ENCODE data around the gene SUGCT.

Gene SUGCT

DNA sequence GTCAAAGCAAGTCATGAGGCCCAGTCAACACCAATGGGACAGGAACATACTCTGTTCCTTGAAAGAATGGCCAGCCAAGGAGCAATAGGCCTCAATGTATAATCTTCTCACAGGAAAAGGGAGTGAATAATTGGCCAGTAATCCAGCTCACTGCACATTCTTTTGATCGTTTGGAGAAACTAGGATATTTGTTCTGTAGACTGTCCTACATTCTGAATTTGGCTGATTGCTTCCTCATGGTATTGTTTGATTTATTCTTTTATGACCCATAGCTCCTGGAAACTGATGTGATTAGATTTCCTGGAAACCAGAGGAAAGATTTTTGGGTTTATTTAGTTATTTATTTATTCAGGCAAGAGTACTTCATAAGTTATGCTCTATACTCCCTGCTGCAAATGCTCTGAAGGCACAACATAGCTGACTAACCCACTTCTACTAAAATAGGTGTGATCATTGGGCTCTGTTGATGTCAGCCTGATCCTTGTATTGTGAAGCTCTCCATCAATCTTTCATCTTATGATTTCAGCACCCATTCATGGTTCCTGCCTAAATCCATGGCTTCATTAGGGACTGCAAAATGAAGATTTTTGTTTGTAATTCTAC, 745.2 kb downstream of the SUGCT start:
- TF ChIP-seq, protein P1, sequence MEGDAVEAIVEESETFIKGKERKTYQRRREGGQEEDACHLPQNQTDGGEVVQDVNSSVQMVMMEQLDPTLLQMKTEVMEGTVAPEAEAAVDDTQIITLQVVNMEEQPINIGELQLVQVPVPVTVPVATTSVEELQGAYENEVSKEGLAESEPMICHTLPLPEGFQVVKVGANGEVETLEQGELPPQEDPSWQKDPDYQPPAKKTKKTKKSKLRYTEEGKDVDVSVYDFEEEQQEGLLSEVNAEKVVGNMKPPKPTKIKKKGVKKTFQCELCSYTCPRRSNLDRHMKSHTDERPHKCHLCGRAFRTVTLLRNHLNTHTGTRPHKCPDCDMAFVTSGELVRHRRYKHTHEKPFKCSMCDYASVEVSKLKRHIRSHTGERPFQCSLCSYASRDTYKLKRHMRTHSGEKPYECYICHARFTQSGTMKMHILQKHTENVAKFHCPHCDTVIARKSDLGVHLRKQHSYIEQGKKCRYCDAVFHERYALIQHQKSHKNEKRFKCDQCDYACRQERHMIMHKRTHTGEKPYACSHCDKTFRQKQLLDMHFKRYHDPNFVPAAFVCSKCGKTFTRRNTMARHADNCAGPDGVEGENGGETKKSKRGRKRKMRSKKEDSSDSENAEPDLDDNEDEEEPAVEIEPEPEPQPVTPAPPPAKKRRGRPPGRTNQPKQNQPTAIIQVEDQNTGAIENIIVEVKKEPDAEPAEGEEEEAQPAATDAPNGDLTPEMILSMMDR (IDR thresholded peaks at IDR 0.05; ENCODE audit: extremely low read depth, insufficient read depth, missing control alignments) = no peak
- no peak for DNase-seq (ENCODE audit: low spot score)
- in situ Hi-C loops (cut with MboI; ENCODE audit: low pct_unique_long_range_greater_than_20kb, low sequenced_read_pairs, unreplicated experiment) = no loop called here

DNA sequence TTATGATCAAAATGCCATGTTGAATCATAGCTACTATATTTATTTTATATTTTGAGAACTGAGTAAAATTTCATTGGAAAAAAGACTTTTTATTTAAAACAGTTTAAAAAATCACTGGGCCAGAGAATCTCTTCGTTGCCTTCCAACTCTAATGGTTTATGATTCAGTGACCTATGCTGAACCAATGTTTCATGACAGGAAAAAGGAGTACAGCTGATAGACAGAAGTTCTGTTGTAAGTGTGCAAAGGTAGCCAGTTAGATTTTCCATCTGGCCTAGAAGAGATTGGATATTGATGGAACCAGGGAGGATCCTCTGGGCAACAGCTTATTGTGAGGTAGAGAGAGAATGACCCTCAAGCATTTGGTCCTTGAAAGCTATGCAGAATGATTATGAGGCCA, 745.8 kb downstream of the SUGCT start:
- DNase-seq (ENCODE audit: low spot score) = no peak
- in situ Hi-C loops (cut with MboI; ENCODE audit: low pct_unique_long_range_greater_than_20kb, low sequenced_read_pairs, unreplicated experiment) = no loop called here
- TF ChIP-seq, protein P1 (IDR thresholded peaks at IDR 0.05; ENCODE audit: extremely low read depth, insufficient read depth, missing control alignments) = no peak

DNA sequence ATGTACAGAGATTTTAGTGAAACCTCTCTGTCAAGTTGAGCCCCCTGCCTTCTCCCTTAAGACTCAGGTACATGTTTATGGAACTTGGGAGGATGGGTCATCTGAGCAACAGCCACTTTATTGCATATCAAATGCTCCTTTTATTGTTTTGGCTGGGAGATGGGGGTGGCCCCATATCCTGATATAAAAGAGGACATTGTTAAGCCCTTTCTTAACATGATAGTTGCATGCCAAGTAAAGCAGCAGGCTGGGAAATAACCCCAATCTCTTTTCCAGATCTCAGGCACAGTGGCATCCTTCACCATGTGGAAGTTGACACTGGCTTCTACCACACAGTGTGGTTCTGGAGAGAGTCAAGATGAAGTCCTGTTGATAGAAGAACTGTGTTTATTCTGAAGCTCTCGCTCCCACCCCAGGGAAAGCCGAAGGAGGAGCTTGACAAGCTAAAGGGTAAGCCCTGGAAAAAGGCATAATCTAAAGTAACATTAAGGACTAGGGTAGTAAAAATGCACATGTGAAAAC, 746.7 kb downstream of the SUGCT start:
- in situ Hi-C loops (cut with MboI; ENCODE audit: low pct_unique_long_range_greater_than_20kb, low sequenced_read_pairs, unreplicated experiment) = no loop called here
- TF ChIP-seq, protein P1 (IDR thresholded peaks at IDR 0.05; ENCODE audit: extremely low read depth, insufficient read depth, missing control alignments) = no peak
- no peak for DNase-seq (ENCODE audit: low spot score)

DNA sequence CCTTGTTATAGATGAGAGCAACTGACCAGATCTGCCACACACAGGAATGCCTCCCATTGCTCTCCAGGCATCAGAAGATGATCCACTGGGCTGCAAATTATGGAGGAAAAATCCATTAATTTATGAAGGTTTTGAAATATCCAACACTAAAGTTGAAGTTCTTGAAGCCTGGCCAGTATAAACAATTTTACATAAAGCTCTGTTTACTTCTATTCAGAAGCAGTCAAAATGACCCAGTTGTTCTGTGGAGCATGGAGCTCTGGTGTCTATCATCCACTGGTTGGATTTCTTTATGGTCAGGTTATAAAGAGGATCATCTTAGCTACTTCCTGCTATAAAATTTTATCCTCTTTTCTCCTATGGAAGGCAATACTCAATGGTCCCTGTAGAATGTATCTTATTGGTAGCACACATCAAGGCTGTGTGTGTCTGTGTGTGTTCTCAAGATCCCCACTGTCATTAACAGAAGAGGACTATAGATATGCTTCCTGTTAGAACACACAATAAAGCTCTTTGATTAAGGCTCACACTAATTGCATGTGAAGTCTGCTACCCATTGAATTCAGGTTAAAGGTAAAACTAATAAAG, 747.4 kb downstream of the SUGCT start:
- TF ChIP-seq, protein P1 (IDR thresholded peaks at IDR 0.05; ENCODE audit: extremely low read depth, insufficient read depth, missing control alignments) = no peak
- no peak for DNase-seq (ENCODE audit: low spot score)
- in situ Hi-C loops (cut with MboI; ENCODE audit: low pct_unique_long_range_greater_than_20kb, low sequenced_read_pairs, unreplicated experiment) = no loop called here

DNA sequence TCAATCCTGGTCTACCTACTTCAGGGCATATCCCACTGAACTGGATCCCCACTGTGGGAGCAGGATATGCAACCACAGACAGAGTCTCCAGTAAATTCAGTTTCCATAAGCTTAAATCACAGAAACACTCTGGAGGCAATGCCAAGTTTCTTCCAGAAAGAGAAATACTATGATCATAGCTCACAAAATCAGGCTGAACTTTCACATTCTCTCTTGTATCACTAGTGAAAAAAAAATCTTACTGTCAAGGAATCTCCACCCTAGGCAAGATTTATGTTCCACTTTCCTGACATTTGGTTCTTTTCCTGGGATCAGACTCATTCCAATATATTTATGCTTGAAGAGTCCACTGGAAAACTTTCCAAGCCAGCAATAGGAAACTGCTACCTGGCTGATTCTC, 749.0 kb downstream of the SUGCT start:
- DNase-seq (ENCODE audit: low spot score) = no peak
- TF ChIP-seq, protein P1 (IDR thresholded peaks at IDR 0.05; ENCODE audit: extremely low read depth, insufficient read depth, missing control alignments) = no peak
- in situ Hi-C loops (cut with MboI; ENCODE audit: low pct_unique_long_range_greater_than_20kb, low sequenced_read_pairs, unreplicated experiment) = no loop called here

DNA sequence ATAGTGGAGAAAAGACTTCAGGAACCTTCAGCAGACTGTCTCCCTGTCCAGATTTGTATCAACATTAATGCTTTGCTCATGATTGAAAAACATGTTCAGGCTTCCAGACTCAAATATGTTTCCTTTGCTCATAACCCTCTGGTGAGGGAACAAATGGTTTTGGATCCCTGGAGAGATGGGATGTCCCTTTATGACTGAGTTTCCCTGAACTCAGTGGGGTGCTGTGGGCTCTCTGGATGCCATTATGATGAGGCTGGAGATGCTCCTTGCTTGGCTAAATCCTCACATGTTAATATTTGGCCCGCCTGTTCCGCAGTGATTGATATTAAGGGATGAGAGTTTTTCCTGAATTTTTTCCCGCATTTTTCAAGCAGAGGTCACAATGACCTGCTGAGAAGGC, 749.4 kb downstream of the SUGCT start:
- no peak for DNase-seq (ENCODE audit: low spot score)
- in situ Hi-C loops (cut with MboI; ENCODE audit: low pct_unique_long_range_greater_than_20kb, low sequenced_read_pairs, unreplicated experiment) = no loop called here
- TF ChIP-seq, protein P1 (IDR thresholded peaks at IDR 0.05; ENCODE audit: extremely low read depth, insufficient read depth, missing control alignments) = no peak

Measured in GM13977 (cell line).